ENCODE results near the gene TRIM65.

Gene TRIM65

DNA sequence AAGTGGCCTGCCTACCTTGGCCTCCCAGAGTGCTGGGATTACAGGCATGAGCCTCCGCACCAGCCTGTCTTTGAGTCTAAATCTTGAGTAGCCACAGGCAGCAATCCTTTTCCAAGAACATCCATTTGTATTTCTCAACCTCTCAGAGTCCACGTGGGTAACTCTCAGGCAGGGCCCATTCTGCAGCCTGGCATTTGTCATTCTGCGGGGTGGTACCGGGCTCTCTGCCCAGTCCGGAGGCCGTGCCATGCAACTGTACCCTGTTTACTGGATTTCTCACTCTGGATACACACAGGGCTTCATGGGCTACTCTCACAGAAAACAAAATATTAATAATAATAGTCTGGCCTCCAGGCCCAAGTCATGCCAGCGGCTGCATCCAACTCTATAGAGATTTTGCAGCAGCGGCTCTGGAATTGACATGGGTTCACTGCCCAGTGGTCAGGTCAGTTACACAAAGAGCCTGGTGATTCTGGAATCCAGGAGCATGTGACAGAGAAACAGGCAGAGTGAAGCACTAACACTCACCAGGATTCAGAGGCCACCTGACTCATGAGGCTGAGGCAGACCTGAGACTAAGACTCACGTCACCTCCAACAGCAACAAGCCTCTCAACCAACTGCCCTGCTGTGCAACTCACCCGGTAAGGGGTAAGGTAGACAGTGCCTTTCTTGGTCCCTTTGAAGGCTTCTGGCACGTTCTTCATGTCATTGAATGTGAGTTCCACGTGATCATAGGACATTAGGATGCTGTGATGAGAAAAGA lies 45.6 kb downstream of the TRIM65 start:
- DNase-seq: no peak

DNA sequence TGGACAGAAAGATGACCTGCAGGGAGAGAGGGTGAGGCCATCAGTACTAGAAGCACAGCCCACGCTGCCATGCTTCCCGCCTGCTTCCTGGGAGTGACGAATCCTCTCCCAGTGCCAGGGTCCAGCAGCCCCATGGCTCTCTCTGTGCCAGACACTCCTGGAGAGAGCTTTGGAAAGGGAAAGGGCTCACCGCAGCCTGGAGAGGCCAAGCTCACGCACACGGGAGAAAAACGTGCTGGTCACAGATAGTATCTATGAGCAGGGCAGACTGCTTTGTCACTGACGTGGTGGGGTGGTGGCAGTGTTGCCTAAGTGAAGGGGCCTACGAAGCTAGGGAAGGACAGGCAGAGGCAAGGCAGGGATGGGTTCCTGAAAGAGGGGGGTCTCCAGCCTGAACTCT lies 47.0 kb downstream of the TRIM65 start:
- DNase-seq: no peak

DNA sequence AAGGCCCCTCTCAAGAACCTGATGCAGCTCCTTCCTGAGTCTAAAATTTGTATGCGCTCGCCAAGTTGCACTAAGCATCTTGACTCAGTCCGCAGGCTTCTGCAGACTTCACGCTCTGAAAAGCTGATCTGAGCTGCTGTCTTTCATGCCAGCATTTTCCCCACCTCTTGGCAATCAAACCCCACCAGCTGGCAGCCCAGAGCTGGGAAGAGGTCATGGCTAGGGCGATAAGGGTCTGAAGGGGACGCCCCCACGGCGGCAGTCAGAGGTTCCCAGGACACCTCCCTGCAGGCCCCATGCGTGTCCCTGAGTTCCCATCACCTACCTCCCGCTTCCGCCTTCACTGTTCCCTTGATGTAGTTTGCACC lies 47.5 kb downstream of the TRIM65 start:
- DNase-seq: no peak

DNA sequence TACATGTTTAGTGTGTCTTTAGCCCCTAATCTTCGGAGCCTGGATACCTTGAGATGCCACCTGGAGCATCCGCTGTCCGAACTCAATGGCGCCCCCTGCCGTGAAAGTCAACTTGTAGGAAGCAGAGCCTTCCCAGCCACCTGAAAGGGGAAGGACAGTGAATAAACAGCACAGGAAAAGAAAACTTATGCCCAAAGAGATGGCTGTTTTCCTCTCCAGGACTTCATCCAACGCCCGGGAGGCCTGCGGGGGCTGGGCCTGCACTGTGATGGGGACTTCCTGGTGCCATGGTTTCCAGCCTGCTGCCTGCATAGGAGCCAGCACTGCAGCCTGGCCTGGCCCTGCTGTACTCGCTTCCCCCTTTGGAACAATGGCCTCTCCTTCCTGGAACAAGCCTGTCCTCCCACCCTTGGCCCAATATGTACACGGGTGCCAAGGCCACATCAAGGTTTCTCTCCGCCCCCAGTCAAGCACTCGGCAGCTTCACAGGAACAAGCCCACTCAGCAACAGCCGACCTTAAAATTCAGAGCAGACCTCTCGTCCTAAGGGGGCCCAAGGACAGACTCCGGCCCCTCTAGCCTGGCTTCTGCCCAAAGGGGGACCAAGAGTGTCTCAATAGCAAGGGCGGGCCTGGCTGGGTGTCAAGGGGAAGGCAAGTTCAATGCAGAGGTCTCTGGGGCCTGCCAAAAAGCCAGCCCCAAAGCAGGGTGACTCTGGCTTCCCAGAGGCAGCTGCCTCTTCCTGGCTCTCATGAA lies 48.0 kb downstream of the TRIM65 start:
- DNase-seq: no peak

DNA sequence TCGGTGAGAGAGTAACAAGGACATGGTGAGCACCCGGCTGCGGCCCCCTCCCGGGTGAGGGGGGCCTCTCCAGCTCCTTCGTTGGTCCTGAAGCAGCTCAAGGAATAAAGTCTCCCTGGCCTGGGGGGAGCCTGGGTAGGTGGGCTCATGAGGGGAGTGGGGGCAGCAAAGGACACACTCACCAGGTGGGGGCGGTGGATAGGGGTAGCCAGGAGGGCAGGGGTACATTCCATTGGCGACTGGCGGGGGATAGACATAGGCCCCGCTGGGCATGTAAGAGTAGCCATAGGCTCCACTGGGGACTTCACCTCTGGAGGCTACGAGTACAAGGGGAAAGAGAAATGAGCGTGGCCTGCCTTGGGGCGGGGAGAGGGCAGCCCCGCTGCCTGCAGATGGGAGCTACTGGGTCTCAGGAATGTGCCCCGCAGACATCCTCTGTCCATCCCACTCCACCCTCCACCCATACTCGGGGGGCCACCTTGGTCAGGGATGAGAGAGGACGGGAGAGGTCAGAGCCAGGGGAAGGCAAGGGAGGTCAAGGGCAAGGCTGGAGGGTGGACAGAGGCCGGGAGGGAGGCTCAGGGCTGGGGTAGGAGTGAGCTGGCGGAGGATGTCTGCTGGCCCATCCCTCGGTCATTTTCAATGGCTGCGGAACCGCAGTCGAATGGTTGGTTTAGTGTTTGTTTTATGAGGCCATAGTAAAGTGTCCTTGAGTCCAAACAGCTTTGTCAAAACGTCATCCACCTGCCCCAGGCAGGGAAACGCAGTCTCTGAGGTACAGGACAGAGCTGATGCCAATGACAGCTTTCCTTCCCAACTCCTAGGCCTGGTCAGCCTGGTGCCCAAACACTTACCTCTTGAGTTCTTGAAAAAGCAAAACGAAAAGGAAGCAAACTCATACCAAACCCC lies 48.9 kb downstream of the TRIM65 start:
- no peak for DNase-seq

DNA sequence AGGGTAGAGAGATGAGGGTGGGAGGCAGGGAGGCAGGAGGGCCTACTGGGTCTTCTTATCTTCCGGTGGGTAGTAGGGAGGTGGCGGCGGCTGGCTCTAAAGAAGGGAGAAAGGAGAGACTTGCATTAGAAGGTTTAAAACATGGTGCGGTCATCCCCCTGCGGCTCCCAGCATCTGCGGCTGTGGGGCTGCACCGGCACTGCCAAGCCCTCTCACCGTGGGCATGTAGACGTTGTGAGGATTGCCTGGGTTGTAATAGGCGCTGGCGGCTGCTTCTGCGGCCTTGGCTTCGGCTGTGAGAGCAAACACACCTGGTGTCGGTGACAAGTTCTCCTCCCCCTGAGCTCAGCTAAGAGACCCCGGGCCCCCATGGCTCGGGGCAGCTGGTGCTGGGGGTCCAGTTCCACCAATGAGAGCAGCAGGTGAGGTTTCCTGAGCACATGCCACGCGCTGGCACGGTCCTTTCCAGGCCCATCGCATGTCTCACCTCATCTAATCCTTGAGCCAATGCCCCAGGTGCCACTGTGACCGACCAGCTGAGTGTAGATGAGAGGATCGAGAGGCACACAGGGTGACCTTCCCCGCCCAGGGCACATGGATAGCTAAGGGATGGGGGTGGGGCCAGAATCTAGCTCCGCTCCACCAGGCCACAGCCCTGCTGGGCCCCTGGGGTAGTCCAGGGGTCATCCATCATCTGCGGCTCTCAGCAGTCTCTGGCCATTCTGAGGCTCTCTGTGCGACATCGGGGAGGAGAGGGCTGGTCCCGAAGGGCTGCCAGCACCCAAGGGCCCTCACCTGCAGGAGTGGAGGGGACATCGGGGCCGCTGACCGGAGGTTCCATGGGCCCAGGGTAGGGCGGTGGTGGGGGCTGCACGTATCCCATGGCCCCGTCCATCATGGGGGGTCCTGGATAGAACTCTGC lies 49.8 kb downstream of the TRIM65 start:
- DNase-seq: no peak

DNA sequence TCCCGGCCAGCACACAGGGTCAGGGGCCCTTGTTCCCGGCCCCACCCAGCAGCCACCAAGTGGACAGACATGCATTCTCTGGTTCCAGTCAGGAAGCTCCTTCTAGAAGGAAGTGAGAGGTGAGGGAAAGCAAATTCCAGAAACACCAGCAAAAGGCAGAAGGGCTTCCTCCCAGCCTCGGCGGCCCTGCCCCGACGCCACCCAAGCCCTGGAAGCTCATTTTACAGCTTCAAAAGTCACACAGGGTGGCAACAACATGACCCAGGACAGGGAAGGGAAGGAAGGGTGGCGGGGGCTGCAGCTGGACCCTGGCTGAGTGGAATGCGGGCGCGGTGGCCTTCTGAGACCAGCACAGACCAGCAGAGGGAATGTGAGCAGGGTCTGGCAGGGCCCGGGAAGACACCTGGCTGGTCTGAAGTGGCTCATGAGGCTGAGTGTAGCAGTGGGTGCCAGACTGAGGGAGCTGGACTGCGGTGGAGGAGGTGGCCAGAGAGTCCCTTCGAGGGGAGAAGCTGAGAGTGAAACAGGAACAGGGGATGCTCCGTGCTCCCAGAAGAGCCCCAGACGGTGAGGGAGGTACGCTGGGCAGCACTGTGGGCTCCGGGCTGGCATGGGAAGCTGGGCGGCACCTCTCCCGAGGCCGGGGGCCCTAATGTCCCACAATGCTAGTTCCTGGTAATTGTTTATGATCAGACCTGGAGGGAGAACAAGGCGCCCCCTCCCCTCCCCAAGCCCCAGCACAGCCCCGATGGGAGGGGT lies 50.6 kb downstream of the TRIM65 start:
- no peak for DNase-seq

DNA sequence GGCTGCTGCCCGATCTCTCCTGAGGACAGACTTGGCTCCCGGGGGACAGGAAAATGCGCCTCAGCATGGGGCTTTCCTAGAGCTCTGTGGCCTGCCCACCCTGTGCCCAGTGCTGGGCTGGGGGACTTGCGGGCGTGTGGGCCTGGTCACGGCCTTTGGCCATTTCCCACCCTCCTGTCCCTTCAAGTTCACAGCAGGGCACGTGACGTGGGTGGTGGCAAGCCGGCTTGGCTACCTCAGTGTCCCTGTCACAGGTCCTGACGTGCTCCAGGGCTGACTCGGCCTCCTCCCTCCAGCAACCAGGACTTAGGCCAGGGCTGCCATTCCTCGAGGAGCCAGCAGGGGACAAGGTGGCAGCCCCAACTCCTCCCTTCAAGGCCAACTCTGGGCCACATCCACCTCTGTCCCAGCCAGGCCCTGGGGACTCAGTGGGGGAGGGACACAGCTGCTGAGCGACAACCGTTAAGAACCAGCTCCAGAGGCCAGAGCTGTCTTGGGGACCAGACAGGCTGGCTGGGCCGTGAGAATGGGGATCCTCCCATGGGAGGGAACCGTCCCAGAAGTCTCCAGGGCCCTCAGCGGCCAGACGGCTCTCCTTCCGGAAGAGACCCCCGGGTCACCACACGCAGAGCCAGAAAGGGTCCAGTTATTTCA lies 51.6 kb downstream of the TRIM65 start:
- DNase-seq: no peak

DNA sequence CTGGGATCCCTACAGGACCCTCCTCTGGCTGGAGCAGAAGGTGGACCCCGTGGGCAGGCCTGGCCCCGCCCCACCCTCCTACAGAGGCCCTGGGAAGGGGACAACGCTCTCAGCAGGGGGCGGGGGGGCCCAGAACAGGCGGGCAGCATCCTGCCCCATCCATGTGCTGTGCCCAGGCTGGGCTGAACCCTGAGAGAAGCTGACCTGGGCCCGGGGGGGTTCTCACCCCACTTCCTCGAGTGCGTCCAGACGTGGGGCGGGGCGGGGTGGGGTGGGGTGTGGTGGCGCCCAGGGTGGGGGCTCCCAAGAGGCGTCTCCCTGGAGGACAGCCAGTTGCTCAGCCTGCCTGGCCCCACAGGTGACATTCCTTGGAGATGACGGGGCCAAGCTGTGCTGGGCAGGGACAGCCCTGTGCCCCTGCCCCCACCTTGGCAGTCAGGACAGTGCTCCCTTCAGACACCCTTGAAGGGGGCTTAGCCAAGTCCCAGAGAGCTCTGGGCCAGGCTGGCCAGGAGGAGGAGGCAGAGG lies 52.2 kb downstream of the TRIM65 start:
- DNase-seq: no peak

DNA sequence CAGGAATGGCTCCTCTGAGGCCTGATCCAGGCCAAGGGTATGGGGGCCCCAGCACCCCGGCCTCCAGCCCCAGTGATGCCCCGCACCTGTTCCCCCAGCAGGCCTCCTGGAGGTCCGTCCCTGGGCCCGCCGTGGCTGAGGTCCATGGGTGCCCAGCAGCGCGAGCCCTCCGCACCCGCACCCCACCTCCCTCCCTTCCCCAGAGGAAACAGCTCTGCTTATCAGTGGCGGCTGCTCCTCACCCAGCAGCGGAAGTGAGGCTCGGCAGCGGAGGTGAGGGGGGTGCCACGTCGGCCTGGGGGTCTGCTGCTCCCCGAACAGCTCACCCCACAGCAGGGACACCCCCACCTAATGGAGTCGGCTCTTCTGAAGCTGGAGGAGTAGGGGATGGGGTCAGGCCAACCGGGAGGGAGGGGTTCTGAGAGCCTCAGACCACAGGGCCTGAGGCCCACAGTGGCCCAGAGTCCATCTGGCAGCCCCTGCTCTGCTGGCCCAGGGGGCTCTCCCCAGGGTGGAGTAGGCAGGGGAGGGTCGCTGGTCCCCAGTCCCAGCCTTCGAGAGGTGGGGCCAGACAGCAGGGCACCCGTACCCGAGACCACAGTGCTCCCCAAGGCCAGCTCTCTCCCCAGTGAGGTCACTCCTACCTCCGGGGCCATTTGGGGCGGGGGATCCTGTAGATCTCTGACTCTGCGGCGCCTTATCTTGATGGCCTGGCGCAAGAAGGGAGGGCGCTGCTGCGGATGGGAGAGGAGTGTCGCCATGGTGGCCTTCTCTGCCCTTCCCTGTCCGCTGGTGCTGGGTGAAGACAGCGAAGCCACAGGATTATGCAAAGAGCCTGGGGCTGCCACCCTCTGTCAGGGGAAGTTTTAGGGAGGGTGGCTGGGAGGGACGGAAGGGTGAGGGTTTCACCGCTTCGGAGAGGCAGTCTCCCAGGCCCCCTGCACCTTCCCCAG lies 52.9 kb downstream of the TRIM65 start, which contains the start of gene UNC13D:
Gene UNC13D, minus strand, starts transcription at position 828 of the 953 bp plus-strand sequence. Its CDS starts 67 bp downstream, at position 761.
- no peak for DNase-seq

DNA sequence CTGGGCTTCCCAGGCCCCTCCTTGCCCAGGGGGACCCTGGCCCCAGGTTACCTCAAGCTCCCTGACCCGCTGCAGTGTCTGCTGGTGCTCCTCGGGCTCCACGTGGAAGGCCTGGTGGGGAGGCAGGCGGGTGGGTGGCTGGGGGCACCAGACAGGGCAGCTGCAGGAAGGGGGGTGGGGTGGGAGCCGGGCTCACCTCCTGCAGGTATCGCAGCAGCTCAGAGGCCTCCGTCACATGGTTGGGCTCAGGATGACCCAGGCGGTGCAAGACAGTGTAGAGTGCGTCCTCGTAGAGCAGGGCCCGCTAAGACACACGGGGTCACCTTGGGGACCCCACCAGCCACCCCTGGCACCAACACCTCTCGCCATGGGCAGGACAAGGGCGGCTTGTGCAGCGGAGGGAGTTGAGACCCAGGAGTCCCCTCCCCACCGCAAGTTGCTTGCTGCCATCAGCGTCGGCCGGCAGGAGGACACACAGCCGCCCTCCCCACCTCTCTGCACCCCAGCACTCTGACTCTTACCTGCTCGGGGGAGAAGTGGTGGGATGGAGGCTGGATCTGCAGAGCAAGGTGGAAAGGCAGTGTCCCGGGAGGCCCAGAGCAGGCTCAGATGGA lies 53.7 kb downstream of the TRIM65 start:
- DNase-seq: no peak

DNA sequence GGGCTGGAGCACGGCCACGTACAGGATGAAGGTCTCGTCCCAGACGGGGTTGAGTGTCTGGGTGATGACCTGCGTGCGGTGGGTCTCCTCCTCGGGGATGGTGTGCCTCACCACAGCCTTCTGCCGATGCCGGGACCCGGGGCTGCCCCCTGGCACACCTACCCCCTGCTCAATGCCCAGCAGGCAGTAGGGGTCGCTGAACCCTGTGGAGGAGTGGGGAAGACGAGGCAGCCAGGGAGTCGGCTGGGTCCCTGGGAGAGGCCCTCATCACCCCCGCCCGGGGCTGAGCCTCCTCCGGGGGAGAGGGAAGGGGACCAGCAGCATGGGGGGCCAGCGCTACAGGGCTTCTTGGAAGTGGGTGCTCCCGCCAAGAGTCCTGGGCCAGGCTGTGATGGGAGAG lies 54.3 kb downstream of the TRIM65 start:
- no peak for DNase-seq

DNA sequence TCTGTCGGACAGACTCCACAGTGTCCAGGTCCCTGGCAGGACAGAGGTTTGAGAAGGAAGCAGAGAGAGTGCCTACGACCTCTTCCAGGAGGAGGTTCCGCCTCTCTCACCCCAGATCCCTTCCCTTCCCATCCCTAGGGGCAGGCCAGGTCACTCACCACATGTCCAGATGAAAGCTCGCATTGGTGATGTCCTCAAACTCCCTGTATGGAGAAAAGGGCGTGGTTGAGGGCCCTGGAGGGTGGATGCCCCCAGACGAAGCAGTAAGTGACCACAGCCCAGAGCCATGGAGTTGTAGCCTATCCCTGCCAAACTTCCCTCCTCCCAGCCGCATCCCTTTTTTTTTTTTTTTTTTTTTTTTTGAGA lies 56.0 kb downstream of the TRIM65 start:
- no peak for DNase-seq

DNA sequence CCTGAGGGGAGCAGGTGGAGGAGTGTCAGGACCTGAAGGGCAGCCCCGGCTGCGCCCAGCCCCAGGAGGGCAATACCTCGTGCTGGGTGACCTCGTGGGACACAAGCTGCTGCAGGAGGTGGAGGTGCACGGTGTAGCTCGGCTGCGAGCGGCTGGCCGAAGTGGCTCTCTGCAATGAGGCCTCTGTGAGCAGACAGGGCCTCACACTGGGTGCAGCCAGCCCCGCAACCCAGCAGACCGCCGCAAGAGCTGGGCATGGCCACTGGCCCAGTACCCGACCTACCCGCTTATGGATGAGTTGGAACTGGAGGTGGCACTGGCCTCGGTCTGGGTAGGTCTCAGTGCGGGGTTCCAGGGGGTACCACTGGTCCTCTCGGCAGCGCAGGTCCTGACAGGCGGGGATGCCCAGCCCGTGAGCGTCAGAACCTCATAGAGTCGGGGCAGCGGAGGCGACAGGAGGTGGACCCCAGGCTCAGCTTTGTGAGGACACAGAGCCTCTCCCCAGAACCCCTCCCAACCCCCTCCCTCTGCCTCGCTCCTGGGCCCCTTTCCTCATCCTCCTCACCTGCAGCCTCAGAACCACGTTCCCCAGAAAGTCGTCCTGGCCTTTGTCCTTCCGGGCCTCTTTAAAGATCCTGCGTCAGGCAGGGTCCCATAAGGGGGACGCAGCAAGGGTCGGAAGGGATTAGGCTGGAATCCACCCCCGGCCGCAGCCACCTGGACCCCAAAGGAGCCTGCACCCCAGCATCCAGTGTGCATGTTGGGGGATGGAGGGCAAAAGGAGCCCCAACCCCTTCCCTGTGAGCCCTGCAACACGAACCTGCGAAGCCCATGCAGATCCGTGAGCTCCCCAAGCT lies 56.6 kb downstream of the TRIM65 start:
- no peak for DNase-seq

Data from NCI-H1417 treated with DMSO at 0.1 percent for 48 hours (cell line).